Non-pigmented ciliary epithelial cell (primary cell): Measurements from ENCODE around the gene ABCB11.
"Not testable (repeated sequence)": the region's sequence is repeated elsewhere in the genome, so short reads cannot be mapped to it uniquely, and the experiment has no call there.

Source experiments
- DNase-seq: peaks from one replicate; pipeline ENCODE4 v3.0.0-alpha.2; 2010; ENCODE audit warnings: low read depth

The ABCB11 gene

DNA sequence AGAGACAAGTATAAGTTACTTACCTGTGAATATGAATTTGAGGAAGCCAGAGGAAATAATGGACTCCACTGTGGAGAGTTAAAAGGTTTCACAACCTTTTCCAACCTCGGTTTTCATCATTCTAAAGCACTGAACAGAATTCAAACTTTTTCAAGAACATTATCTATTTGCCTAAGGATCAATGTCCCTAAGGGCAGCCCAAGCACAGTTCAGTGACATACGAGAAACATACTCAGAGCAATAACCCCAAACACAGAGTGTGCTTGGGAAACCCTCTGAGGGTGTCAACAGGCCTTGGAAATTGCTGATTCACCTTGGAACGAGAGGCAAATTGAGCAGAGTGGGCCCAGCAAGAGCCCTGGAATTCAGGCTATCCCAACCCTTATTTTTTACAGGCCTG, at the start of gene ABCB11:
TSS of gene ABCB11 (minus strand) at position 123 of the 400 bp plus-strand sequence. CDS start 13,199 bp downstream, outside the sequence.
- no peak for DNase-seq

GRCh38 chr2:169080250-169081069, 49.3 kb upstream of the ABCB11 start:
- no peak for DNase-seq

GRCh38 chr2:169077674-169078240, 46.6 kb upstream of the ABCB11 start:
- no peak for DNase-seq

DNA sequence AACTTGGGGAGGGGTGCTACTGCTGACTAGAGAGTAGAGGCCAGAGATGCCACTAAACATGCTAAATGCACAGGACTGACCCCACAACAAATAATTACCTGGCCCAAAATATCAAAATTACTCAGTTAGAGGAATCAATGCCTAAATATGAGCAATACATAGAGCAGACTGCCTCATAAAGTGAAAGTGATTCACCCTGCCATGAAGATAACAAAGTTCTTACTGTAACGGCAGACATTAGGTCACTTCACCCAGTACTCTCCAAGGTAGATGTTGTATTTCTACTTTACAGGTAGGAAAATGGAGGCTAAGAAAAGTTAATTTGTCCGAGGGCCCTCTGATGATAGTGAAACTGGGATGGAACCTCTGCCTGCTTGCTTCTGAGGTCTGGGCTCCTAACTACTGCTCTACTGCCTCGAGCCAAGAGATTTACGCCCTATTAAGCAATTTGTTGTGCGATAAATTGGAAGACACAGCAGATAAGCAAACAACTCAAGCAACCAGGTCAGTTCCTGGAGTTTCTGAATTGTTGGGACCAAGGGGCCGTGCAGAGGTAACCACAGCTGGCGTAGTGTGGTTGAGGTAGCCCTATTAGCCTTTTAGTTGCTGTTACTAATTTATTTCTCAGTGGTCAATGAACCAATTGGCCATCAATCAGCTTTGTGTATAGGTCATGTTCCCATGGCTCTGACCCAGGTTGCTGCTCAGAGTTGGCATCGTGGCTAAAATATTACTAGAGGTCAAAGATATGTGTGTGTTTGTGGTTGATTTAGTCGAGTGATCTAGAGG, 43.0 kb upstream of the ABCB11 start:
- no peak for DNase-seq

DNA sequence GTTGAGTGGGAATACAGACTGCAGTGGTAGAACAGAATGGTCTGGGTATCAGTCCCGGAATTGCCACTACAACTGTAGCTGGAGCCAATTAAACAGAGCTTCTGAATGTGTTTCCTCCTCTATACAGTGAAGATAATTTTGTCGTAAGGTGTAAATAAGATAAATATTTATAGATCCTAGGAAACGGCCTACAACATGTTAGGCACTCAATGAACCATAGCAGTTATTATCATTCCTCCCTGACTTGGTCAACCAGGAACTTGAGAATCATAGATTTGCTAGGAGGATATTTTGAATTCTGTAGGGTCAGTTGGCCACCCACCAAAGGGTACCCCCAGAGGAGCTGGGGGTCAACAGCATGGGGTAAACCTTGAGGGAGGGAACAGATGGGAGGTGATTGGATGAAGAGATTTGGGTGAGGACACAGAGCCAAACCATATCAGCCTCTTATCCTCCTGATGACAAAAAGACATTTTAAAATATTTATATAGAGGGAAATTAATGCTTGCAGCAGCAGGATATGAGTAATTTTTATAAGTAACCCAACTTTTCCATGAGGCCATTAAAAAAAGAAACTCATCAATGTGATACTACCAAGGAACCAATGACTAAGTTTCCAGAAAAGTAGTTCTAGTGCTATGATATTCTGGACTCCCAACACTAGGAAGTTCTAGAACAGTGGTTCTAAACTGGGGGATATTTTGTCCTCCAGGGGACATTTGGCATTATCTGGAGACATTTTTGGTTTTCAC, 42.3 kb upstream of the ABCB11 start:
- DNase-seq = no peak

DNA sequence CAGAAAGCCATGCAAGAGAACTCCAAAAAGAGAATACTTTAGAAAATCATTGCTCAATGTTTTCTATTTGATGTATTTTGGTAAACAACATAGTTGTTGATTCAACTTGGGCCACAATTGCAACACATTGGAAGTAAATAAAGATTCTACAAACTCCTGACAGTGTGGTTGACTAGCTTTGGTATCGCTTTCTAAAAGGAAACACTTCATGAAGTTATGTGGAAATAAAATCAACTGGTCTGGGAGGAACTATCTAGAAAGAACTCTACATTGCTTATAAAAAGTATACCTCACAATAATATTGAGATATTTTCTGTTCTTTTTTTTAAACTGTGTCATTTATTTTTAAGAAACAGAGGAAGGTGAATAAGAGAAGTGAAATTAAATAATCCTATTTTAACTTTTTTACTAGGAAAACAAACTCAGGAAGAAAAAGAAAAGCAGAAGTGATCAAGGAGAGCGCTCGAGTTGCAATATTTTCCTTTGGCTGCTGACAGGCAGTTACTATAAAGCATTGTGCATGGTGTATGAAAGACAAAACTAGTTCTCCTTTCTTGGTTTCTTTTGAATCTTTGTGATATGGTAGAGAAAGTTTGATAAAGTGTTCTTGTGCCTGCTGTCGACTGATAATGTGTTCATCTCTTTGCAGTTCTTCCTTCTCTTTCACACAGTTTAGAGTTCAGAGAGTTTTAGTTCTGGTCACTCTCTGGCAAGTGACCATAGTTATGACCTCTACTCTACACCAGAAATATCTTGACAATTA, 41.2 kb upstream of the ABCB11 start:
- DNase-seq = no peak

DNA sequence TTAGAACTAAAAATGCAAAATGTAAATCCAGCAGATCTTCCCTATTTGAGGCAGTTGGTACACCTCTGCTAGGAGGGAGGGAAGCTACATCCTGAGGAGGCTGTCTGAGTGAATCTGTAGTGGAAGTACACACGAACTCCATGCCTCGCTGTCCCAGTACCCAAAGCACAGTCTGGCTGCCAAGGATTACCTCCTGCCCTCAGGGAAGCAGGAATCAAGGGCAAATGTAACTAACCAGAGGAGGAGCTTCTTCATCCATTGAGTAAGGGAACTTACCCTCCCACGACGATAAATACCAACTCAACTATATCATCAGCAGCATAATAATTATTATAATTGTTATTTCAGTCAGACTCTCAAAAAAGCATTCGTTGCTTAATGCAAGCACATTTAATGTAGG, 40.3 kb upstream of the ABCB11 start:
- no peak for DNase-seq

- DNase-seq = no peak
Observed at GRCh38 chr2:169069833-169070232, 38.7 kb upstream of the ABCB11 start.

- DNase-seq = peak; percentile 40
Observed at GRCh38 chr2:169069341-169069740, 38.2 kb upstream of the ABCB11 start, which contains the start of gene DHRS9. Gene DHRS9 (plus strand): TSS chr2:169069563. CDS start chr2:169081582, 12,019 bp downstream.

GRCh38 chr2:169066897-169067296, 35.8 kb upstream of the ABCB11 start:
- DNase-seq = no peak

GRCh38 chr2:169065864-169066517, 34.9 kb upstream of the ABCB11 start:
- no peak for DNase-seq

DNA sequence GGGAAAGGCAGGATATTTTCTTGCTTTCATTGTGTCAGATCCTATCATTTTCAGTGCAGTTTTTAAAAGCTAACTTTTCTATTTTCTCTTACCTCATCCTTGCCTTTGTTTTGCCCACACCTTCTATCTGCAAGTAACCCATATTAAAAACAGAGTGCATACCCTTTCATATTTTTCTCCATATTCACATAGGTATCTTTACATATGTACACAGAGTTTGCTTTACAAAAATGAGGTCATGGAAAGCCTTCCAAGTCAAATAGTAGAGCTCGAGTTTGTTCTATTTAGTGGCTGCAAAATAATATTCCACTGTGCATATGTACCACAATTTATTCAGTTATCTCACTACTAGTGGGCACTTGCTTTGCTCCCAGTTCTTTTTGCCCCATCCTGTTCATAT, 34.3 kb upstream of the ABCB11 start:
- no peak for DNase-seq

GRCh38 chr2:169064199-169064598, 33.1 kb upstream of the ABCB11 start:
- not testable (repeated sequence) for DNase-seq

- DNase-seq = not testable (repeated sequence)
Observed at GRCh38 chr2:169054575-169054974, 23.5 kb upstream of the ABCB11 start.

DNA sequence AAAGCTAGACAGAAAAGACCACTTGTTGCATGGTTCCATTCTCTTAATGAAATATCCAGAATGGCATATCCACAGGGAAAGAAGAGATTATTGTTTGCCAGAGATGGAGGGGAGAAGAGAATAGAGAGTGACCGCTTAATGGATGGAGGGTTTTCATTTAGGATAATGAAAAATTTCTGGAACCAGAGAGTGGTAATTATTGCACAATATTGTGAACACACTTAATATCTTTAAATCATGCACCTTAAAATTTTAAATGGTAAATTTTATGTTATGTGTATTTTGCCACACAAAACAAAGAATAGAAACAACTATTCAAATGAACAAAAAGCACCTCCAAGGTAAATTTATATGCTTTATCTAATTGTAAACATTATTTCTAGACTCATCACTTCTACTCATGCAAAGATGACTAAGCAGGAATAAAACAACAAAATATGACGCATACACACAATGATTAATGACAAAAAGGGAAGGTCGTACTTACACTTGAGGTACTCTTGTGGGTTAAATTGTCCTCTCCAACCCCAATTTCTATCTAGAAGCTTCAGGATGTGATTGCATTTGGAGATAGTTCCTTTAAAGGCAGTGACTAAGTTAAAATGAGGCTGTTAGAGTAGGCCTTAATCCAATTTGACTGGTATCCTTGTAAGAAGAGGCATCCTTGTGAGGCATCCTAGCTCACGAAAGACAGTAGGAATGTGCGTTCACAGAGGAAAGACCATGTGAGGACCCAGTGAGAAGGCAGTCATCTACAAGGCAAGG, 19.5 kb upstream of the ABCB11 start:
- DNase-seq = no peak

GRCh38 chr2:169049142-169049541, 18.0 kb upstream of the ABCB11 start:
- no peak for DNase-seq

GRCh38 chr2:169047256-169048250, 16.4 kb upstream of the ABCB11 start:
- no peak for DNase-seq

DNA sequence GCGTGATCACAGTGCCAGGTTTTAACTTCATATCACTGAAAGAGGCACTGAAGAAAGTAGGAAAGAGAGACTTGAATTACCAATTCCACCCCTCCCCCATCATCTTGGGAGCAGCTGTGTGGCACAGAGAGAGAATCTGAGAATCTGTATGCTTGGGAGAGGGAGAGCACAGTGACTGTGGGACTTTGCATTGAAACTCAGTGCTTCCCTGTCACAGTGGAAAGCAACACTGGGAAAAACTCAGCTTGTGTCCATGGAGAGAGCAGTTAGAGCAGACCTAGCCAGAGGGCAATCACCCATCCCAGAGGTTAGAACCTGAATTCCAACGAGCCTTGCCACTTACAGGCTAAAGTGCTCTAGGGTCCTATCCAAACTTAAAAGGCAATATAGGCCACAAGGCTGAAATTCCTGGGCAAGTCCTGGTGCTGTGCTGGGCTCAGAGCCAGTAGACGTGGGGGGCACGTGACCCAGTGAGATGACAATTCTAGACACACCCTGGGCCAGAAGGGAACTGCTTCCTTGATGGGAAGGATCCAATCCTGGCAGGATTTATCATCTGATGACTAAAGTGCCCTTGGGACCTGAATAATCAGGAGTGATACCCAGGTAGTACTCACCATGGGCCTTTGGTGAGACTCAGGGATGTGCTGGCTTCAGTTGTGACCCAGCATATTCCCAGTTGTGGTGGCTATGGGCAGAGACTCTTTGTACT, 15.5 kb upstream of the ABCB11 start:
- no peak for DNase-seq
